Measurements from ENCODE around the gene GKAP1. TPM values are rescaled to one million over a fixed set of nuclear protein-coding genes. Genes with fewer than 3 reads are reported as not detected.

Gene GKAP1
- total and polyA plus RNA-seq, 2 experiments from 2014 or later: 4.0 to 16.7 TPM

GRCh38 chr9:83775932-83776331 lies 41.6 kb downstream of the GKAP1 start (continued):
- TF ChIP-seq CREB1 (CRISPR knock-in tag; IDR thresholded peaks at IDR 0.05; ENCODE audit: low read depth) (no peak), STAT1 (IDR thresholded peaks at IDR 0.05; ENCODE audit: unreplicated experiment) (no peak), ETS1 (IDR thresholded peaks at IDR 0.05) (no peak), NANOG (IDR thresholded peaks at IDR 0.05; ENCODE audit: borderline replicate concordance) (no peak), EZH2phosphoT487 (IDR thresholded peaks at IDR 0.05; ENCODE audit: unreplicated experiment) (no peak), POLR2AphosphoS5 (IDR thresholded peaks at IDR 0.05; ENCODE audit: low read depth) (no peak)
- TF ChIP-seq, protein P1, sequence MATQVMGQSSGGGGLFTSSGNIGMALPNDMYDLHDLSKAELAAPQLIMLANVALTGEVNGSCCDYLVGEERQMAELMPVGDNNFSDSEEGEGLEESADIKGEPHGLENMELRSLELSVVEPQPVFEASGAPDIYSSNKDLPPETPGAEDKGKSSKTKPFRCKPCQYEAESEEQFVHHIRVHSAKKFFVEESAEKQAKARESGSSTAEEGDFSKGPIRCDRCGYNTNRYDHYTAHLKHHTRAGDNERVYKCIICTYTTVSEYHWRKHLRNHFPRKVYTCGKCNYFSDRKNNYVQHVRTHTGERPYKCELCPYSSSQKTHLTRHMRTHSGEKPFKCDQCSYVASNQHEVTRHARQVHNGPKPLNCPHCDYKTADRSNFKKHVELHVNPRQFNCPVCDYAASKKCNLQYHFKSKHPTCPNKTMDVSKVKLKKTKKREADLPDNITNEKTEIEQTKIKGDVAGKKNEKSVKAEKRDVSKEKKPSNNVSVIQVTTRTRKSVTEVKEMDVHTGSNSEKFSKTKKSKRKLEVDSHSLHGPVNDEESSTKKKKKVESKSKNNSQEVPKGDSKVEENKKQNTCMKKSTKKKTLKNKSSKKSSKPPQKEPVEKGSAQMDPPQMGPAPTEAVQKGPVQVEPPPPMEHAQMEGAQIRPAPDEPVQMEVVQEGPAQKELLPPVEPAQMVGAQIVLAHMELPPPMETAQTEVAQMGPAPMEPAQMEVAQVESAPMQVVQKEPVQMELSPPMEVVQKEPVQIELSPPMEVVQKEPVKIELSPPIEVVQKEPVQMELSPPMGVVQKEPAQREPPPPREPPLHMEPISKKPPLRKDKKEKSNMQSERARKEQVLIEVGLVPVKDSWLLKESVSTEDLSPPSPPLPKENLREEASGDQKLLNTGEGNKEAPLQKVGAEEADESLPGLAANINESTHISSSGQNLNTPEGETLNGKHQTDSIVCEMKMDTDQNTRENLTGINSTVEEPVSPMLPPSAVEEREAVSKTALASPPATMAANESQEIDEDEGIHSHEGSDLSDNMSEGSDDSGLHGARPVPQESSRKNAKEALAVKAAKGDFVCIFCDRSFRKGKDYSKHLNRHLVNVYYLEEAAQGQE (IDR thresholded peaks at IDR 0.05; ENCODE audit: unreplicated experiment): no peak

GRCh38 chr9:83772860-83773259 lies 44.7 kb downstream of the GKAP1 start:
- Histone ChIP-seq H3K4me1 (ENCODE audit: insufficient read depth) (no peaks in the 10 kb centered on the region), H3K79me2 (replicated peaks; ENCODE audit: insufficient read depth) (no peaks in the 10 kb centered on the region), H4K20me1 (replicated peaks; ENCODE audit: insufficient read depth) (no peaks in the 10 kb centered on the region), H3K4me2 (no peak overlapping the region), H2AFZ (no peak overlapping the region), H3F3A (replicated peaks; ENCODE audit: low read depth) (no peaks in the 10 kb centered on the region), H3K27ac (ENCODE audit: low read depth) (no peak overlapping the region), H3K9me2 (ENCODE audit: insufficient read depth) (no peaks in the 10 kb centered on the region), H3K27me3 (ENCODE audit: insufficient read depth) (no peaks in the 10 kb centered on the region), H3K36me3 (ENCODE audit: insufficient read depth) (no peaks in the 10 kb centered on the region), H3K4me3 (no peak overlapping the region)
- no peaks in the 10 kb centered on the region for H3K9me3 Mint-ChIP-seq
- H3K27me3 Mint-ChIP-seq (ENCODE audit: insufficient read depth, low read depth, poor library complexity): peaks cover 2% of the 10 kb centered on the region
- DNase-seq (ENCODE audit: low spot score) (no peak), ATAC-seq (no peak)
- H3K4me3 Mint-ChIP-seq: no peak overlapping the region
- H3K4me1 Mint-ChIP-seq: no peaks in the 10 kb centered on the region
- no peaks in the 10 kb centered on the region for H3K36me3 Mint-ChIP-seq (ENCODE audit: low read depth)
- no peak overlapping the region for H3K27ac Mint-ChIP-seq
- no peak for TF ChIP-seq EZH2 (IDR thresholded peaks at IDR 0.05; ENCODE audit: low read depth, unreplicated experiment)
- TF ChIP-seq CTCF (conservative IDR thresholded peaks at IDR 0.05; ENCODE audit: low read depth in 2 of 2): no peak
- TF ChIP-seq JUNB (IDR thresholded peaks at IDR 0.05; ENCODE audit: unreplicated experiment): no peak
- TF ChIP-seq NANOG (IDR thresholded peaks at IDR 0.05; ENCODE audit: borderline replicate concordance): no peak
- TF ChIP-seq, protein P1 (IDR thresholded peaks at IDR 0.05; ENCODE audit: unreplicated experiment): no peak
- TF ChIP-seq ZNF331 (CRISPR knock-in tag; IDR thresholded peaks at IDR 0.05; ENCODE audit: low read depth): no peak
- TF ChIP-seq CREB1 (CRISPR knock-in tag; IDR thresholded peaks at IDR 0.05; ENCODE audit: low read depth): no peak
- TF ChIP-seq ETS1 (IDR thresholded peaks at IDR 0.05): no peak
- no peak for TF ChIP-seq STAT1 (IDR thresholded peaks at IDR 0.05; ENCODE audit: unreplicated experiment)
- no peak for TF ChIP-seq POLR2AphosphoS5 (IDR thresholded peaks at IDR 0.05; ENCODE audit: low read depth)
